Keratinocyte (primary cell): ENCODE results near the gene ARFIP1. TPM values are rescaled to one million over a fixed set of nuclear protein-coding genes. Genes with fewer than 3 reads are reported as not detected.

Experiments
- DNase-seq: peaks from one replicate; pipeline ENCODE4 v3.0.0-alpha.2; 2011; ENCODE audit warnings: low read depth, missing footprints, low spot score
- FAIRE-seq: peaks from 2 replicates; lab custom pipeline; 2011; peaks lifted over from hg19 to GRCh38; lab: Jason Lieb, UNC
- H2AFZ ChIP-seq: 2 replicates; pipeline ENCODE4 v1.6.0; 2012; ENCODE audit warnings: low read length, control low read depth, inconsistent platforms; ENCODE audit not compliant: control insufficient read depth
- H3K27ac ChIP-seq: 2 replicates; pipeline ENCODE4 v1.5.1; 2011; ENCODE audit warnings: low read length; ENCODE audit not compliant: control insufficient read depth, insufficient read depth
- H3K27me3 ChIP-seq: 3 replicates; pipeline ENCODE4 v1.6.0; 2011; ENCODE audit warnings: low read length; ENCODE audit not compliant: control insufficient read depth, insufficient read depth; ENCODE audit errors: extremely low read depth
- H3K36me3 ChIP-seq, 2 experiments: 2 replicates in 1 of 2; 3 replicates in 1 of 2; pipeline ENCODE4 v1.5.1; 2011; ENCODE audit warnings: low read length in 2 of 2, mild to moderate bottlenecking in 1 of 2; ENCODE audit not compliant: control insufficient read depth in 2 of 2, insufficient read depth in 2 of 2; ENCODE audit errors: extremely low read depth in 1 of 2
- H3K4me1 ChIP-seq: 3 replicates; pipeline ENCODE4 v1.5.1; 2011; ENCODE audit warnings: low read length; ENCODE audit not compliant: control insufficient read depth, insufficient read depth; ENCODE audit errors: extremely low read depth
- H3K4me2 ChIP-seq: 3 replicates; pipeline ENCODE4 v1.6.0; 2011; ENCODE audit warnings: low read depth, low read length; ENCODE audit not compliant: control insufficient read depth, insufficient read depth; ENCODE audit errors: extremely low read depth
- H3K4me3 ChIP-seq, 3 experiments: fragments of 200-600 bp in 1 of 3; sonication (generic) in 1 of 3; 2 replicates in 2 of 3; 3 replicates in 1 of 3; pipeline ENCODE4 v1.5.1; 2011 to 2016; ENCODE audit warnings: low read length in 3 of 3, mild to moderate bottlenecking in 3 of 3, control low read depth in 2 of 3, inconsistent platforms in 1 of 3, low read depth in 1 of 3, mixed read lengths in 1 of 3, mixed run types in 1 of 3, moderate library complexity in 1 of 3; ENCODE audit not compliant: control insufficient read depth in 2 of 3, insufficient read depth in 2 of 3; ENCODE audit errors: extremely low read depth in 1 of 3
- H3K79me2 ChIP-seq: 2 replicates; pipeline ENCODE4 v1.6.0; 2012; ENCODE audit warnings: low read length; ENCODE audit not compliant: control insufficient read depth, insufficient read depth
- H3K9ac ChIP-seq: 3 replicates; pipeline ENCODE4 v1.6.0; 2011; ENCODE audit warnings: low read length; ENCODE audit not compliant: control insufficient read depth, insufficient read depth; ENCODE audit errors: extremely low read depth
- H3K9me1 ChIP-seq: 3 replicates; pipeline ENCODE4 v1.6.0; 2011; ENCODE audit warnings: low read length; ENCODE audit not compliant: control insufficient read depth, insufficient read depth; ENCODE audit errors: extremely low read depth
- H3K9me3 ChIP-seq: 2 replicates; pipeline ENCODE4 v1.5.1; 2012; ENCODE audit warnings: low read depth, low read length; ENCODE audit not compliant: control insufficient read depth
- H4K20me1 ChIP-seq: 3 replicates; pipeline ENCODE4 v1.6.0; 2011; ENCODE audit warnings: low read length; ENCODE audit not compliant: control insufficient read depth, insufficient read depth; ENCODE audit errors: extremely low read depth
- EZH2 ChIP-seq: IDR thresholded peaks from one replicate; pipeline ENCODE4 v1.6.1; 2012; ENCODE audit warnings: inconsistent platforms, mild to moderate bottlenecking, low read length, moderate library complexity
- dilution Hi-C: fragments of 300-500 bp; cut with MboI; formaldehyde crosslinking; loops from one replicate; pipeline ENCODE4 v1.7.0; 2020; ENCODE audit warnings: low sequenced_read_pairs; ENCODE audit not compliant: extremely low pct_ligation_motif_present
- polyA plus RNA-seq, 5 experiments: library from polyadenylated mRNA; depleted of rRNA in 3 of 5; stranded (reverse) in 3 of 5; stranded (forward) in 1 of 5; unstranded in 1 of 5; fragments of >200 nt; gene quantifications; 1 replicate in 1 of 5; 2 replicates in 3 of 5; 3 replicates in 1 of 5; pipeline versions ENCODE4 v1.2.1 to v1.2.3, GENCODE V29; 2011 to 2012; ENCODE audit warnings: missing spikeins in 2 of 5, low read depth in 1 of 5, low replicate concordance in 1 of 5
- TF ChIP-seq, protein P1 (sequence below), 3 experiments: IDR thresholded peaks in 1 of 3; conservative IDR thresholded peaks in 1 of 3; optimal IDR thresholded peaks in 1 of 3; 2 replicates in 2 of 3; 3 replicates in 1 of 3; pipeline versions ENCODE3 to v1.5.1; 2011; ENCODE audit warnings: low read length in 3 of 3, mild to moderate bottlenecking in 3 of 3, moderate library complexity in 2 of 3, control low read depth in 1 of 3, inconsistent platforms in 1 of 3; ENCODE audit not compliant: insufficient read depth in 2 of 3; ENCODE audit errors: extremely low read depth in 1 of 3

ARFIP1 gene
- polyA plus RNA-seq, 1 donor (not counting 4 experiments of a cell fraction or from before 2014, with no cell fraction given): 44.4 TPM

DNA sequence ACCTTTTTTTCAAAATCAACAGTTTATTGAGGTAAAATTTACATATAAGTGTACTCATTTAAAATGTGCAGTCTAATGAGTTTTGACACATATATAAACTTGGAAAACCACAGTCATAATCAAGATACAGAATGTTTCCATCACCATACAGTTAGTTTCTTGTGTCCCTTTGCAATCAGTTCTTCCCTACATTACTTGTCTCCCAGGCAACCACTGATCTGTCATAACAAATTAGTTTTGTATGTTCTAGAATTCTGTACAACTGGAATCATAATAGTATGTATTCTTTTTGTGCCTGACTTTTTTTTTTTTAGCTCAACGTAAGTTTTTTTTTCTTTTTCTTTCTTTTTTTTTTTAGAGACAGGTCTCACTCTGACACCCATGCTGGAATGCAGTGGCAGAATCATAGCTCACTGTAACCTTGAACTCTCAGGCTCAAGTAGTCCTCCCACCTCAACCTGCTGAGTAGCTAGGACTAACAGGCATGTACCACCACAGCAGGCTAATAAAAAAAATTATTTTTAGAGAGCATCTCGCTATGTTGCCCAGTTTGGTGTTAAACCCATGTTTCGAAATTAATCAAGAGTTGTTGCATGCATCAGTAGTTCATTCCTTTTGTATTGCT is 26.9 kb downstream of the ARFIP1 start:
- no peaks in the 10 kb centered on the region for H3K9me1 ChIP-seq
- DNase-seq: no peak
- H4K20me1 ChIP-seq: peaks cover 2% of the 10 kb centered on the region
- H3K36me3 ChIP-seq: no peaks in the 10 kb centered on the region
- no peak overlapping the region for H3K4me3 ChIP-seq
- peak; percentile 68 for FAIRE-seq
- H3K9me3 ChIP-seq: no peaks in the 10 kb centered on the region
- H2AFZ ChIP-seq: no peak overlapping the region
- no peaks in the 10 kb centered on the region for H3K27me3 ChIP-seq
- H3K9ac ChIP-seq: no peak overlapping the region
- H3K27ac ChIP-seq: no peak overlapping the region
- H3K79me2 ChIP-seq: peaks cover 32% of the 10 kb centered on the region
- dilution Hi-C loops: no loop called here
- no peak overlapping the region for H3K4me2 ChIP-seq
- TF ChIP-seq, protein P1, sequence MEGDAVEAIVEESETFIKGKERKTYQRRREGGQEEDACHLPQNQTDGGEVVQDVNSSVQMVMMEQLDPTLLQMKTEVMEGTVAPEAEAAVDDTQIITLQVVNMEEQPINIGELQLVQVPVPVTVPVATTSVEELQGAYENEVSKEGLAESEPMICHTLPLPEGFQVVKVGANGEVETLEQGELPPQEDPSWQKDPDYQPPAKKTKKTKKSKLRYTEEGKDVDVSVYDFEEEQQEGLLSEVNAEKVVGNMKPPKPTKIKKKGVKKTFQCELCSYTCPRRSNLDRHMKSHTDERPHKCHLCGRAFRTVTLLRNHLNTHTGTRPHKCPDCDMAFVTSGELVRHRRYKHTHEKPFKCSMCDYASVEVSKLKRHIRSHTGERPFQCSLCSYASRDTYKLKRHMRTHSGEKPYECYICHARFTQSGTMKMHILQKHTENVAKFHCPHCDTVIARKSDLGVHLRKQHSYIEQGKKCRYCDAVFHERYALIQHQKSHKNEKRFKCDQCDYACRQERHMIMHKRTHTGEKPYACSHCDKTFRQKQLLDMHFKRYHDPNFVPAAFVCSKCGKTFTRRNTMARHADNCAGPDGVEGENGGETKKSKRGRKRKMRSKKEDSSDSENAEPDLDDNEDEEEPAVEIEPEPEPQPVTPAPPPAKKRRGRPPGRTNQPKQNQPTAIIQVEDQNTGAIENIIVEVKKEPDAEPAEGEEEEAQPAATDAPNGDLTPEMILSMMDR (optimal IDR thresholded peaks at IDR 0.05 in 1 of 3, IDR thresholded peaks at IDR 0.05 in 1 of 3, conservative IDR thresholded peaks at IDR 0.05 in 1 of 3; ENCODE audit: extremely low read depth in 1 of 3, insufficient read depth in 2 of 3, low read length in 3 of 3): no peak
- no peak for TF ChIP-seq EZH2
- peaks cover 9% of the 10 kb centered on the region for H3K4me1 ChIP-seq

DNA sequence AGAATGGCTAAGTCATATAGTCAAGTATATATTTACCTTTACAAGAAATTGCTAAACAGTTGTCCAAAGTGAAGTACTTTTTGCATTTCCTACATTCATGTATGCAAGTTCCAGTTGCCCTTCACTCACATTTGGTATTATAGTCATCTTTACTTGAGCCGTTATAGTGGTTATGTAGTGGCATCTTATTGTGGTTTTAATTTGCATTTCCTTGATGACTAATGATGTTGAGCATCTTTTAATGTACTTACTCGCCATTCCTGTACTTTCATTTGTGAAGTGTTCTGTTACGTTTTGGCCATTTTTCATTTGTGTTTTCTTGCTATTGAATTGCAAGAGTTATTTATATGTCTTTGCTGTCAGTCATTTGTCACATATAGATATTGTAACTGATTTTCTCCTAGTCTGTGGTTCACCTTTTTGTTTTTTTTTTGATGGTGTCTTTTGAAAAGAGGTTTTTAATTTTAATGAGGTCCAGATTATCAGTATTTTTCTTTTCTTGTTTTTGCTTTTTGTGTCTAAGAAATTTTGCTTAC is 27.6 kb downstream of the ARFIP1 start:
- TF ChIP-seq EZH2: no peak
- TF ChIP-seq, protein P1 (optimal IDR thresholded peaks at IDR 0.05 in 1 of 3, IDR thresholded peaks at IDR 0.05 in 1 of 3, conservative IDR thresholded peaks at IDR 0.05 in 1 of 3; ENCODE audit: extremely low read depth in 1 of 3, insufficient read depth in 2 of 3, low read length in 3 of 3): no peak
- Histone ChIP-seq H3K27me3 (no peaks in the 10 kb centered on the region), H3K27ac (no peak overlapping the region), H4K20me1 (peaks cover 2% of the 10 kb centered on the region), H3K9me1 (no peaks in the 10 kb centered on the region), H3K4me2 (peak overlapping the region; percentile 46), H2AFZ (no peak overlapping the region), H3K9ac (no peak overlapping the region), H3K4me1 (peaks cover 9% of the 10 kb centered on the region), H3K36me3 (no peaks in the 10 kb centered on the region), H3K4me3 (no peak overlapping the region), H3K79me2 (peaks cover 34% of the 10 kb centered on the region), H3K9me3 (no peaks in the 10 kb centered on the region)
- dilution Hi-C loops: no loop called here
- DNase-seq (no peak), FAIRE-seq (peak; percentile 80)
